Vagina (tissue), 2 donors: Measurements from ENCODE around the gene SPON2. TPM values are rescaled to one million over a fixed set of nuclear protein-coding genes. Genes with fewer than 3 reads are reported as not detected.

ENCODE experiments used
- DNase-seq, 2 donors: peaks; one replicate each; pipeline ENCODE4 v3.0.0-alpha.2; 2017; ENCODE audit errors: extremely low spot score in 2 of 2
- H3K27ac ChIP-seq: fragments of 200-600 bp; sonication (generic); one replicate; pipeline ENCODE4 v1.5.1; 2019
- H3K27me3 ChIP-seq: fragments of 200-600 bp; sonication (generic); one replicate; pipeline ENCODE4 v1.5.1; 2019
- H3K36me3 ChIP-seq, 2 donors: fragments of 200-600 bp; sonication (generic); one replicate each; pipeline ENCODE4 v1.5.1; 2017 to 2019
- H3K4me1 ChIP-seq: fragments of 200-600 bp; sonication (generic); one replicate; pipeline ENCODE4 v1.5.1; 2019
- H3K4me3 ChIP-seq, 2 donors: fragments of 200-600 bp; sonication (generic); 1 replicate in 1 of 2; 2 replicates in 1 of 2; pipeline ENCODE4 v1.5.1; 2016 to 2019
- H3K9me3 ChIP-seq: fragments of 200-600 bp; sonication (generic); one replicate; pipeline ENCODE4 v1.5.1; 2019
- CTCF ChIP-seq, 3 experiments: fragments of 450-650 bp in 2 of 3; fragments of 200-600 bp in 1 of 3; sonication (generic) in 1 of 3; IDR thresholded peaks; one replicate each; pipeline ENCODE4 v1.5.1; 2017 to 2019; ENCODE audit warnings: antibody characterized with exemption in 3 of 3, mild to moderate bottlenecking in 2 of 3, moderate library complexity in 2 of 3
- POLR2A ChIP-seq, 2 donors: fragments of 450-650 bp; IDR thresholded peaks; one replicate each; pipeline ENCODE4 v1.6.1; 2017; ENCODE audit warnings: antibody characterized with exemption in 2 of 2, mild to moderate bottlenecking in 2 of 2, moderate library complexity in 2 of 2
- POLR2AphosphoS5 ChIP-seq, 2 donors: sonication (generic); formaldehyde crosslinking; IDR thresholded peaks; one replicate each; pipeline ENCODE4 v1.9.0; 2017; ENCODE audit warnings: antibody characterized with exemption in 2 of 2, mild to moderate bottlenecking in 2 of 2, low read depth in 1 of 2; ENCODE audit not compliant: insufficient read depth in 1 of 2
- intact Hi-C: fragments of 100-400 bp; cut with DNase I; formaldehyde crosslinking; loops from one replicate; pipeline ENCODE4 v1.15.1; 2023
- total RNA-seq: library from RNA; depleted of rRNA; stranded (reverse); fragments of >200 nt; gene quantifications from one replicate; pipeline ENCODE4 v1.2.3, GENCODE V29; 2016

Gene SPON2
- total RNA-seq, 1 donor from 2014 or later, result 72.2 TPM

- Histone ChIP-seq H3K27ac (no peak overlapping the region), H3K27me3 (no peaks in the 10 kb centered on the region), H3K9me3 (no peaks in the 10 kb centered on the region), H3K36me3 (no peaks in the 10 kb centered on the region), H3K4me1 (peaks cover 23% of the 10 kb centered on the region), H3K4me3 (no peak overlapping the region)
- TF ChIP-seq POLR2A (IDR thresholded peaks at IDR 0.05), result no peak
- no peak for TF ChIP-seq CTCF (IDR thresholded peaks at IDR 0.05)
- no peak for TF ChIP-seq POLR2AphosphoS5 (IDR thresholded peaks at IDR 0.05; ENCODE audit: insufficient read depth in 1 of 2, low read depth in 1 of 2)
- intact Hi-C loops, result no loop called here
- no peak for DNase-seq
Observed at GRCh38 chr4:1164040-1164439, 8.3 kb downstream of the SPON2 start.

GRCh38 chr4:1160351-1160750 lies 12.0 kb downstream of the SPON2 start:
- no peaks in the 10 kb centered on the region for H3K4me1 ChIP-seq
- peaks cover 7% of the 10 kb centered on the region for H3K9me3 ChIP-seq
- DNase-seq, result no peak
- TF ChIP-seq POLR2AphosphoS5 (IDR thresholded peaks at IDR 0.05; ENCODE audit: insufficient read depth in 1 of 2, low read depth in 1 of 2), result no peak
- no peak for TF ChIP-seq CTCF (IDR thresholded peaks at IDR 0.05)
- TF ChIP-seq POLR2A (IDR thresholded peaks at IDR 0.05), result no peak
- no peaks in the 10 kb centered on the region for H3K36me3 ChIP-seq
- H3K4me3 ChIP-seq, result no peak overlapping the region
- H3K27ac ChIP-seq, result no peak overlapping the region
- H3K27me3 ChIP-seq, result no peaks in the 10 kb centered on the region
- intact Hi-C loops, result no loop called here

- peaks cover 7% of the 10 kb centered on the region for H3K9me3 ChIP-seq
- no peaks in the 10 kb centered on the region for H3K36me3 ChIP-seq
- no peaks in the 10 kb centered on the region for H3K27me3 ChIP-seq
- intact Hi-C loops, result no loop called here
- peaks cover 6% of the 10 kb centered on the region for H3K4me1 ChIP-seq
- TF ChIP-seq POLR2AphosphoS5 (IDR thresholded peaks at IDR 0.05; ENCODE audit: insufficient read depth in 1 of 2, low read depth in 1 of 2) (no peak), POLR2A (IDR thresholded peaks at IDR 0.05) (no peak), CTCF (IDR thresholded peaks at IDR 0.05) (no peak)
- H3K27ac ChIP-seq, result no peak overlapping the region
- H3K4me3 ChIP-seq, result no peak overlapping the region
- DNase-seq, result no peak
Observed at GRCh38 chr4:1156069-1156468, 16.3 kb downstream of the SPON2 start.

- intact Hi-C loops, result no loop called here
- Histone ChIP-seq H3K4me1 (peaks cover 6% of the 10 kb centered on the region), H3K36me3 (no peaks in the 10 kb centered on the region), H3K27me3 (no peaks in the 10 kb centered on the region), H3K9me3 (peaks cover 7% of the 10 kb centered on the region), H3K27ac (no peak overlapping the region), H3K4me3 (no peak overlapping the region)
- no peak for DNase-seq
- no peak for TF ChIP-seq POLR2A (IDR thresholded peaks at IDR 0.05)
- TF ChIP-seq CTCF (IDR thresholded peaks at IDR 0.05), result no peak
- no peak for TF ChIP-seq POLR2AphosphoS5 (IDR thresholded peaks at IDR 0.05; ENCODE audit: insufficient read depth in 1 of 2, low read depth in 1 of 2)
Observed at GRCh38 chr4:1155314-1155713, 17.1 kb downstream of the SPON2 start.

GRCh38 chr4:1154523-1155182 lies 17.7 kb downstream of the SPON2 start:
- Histone ChIP-seq H3K4me1 (peaks cover 6% of the 10 kb centered on the region), H3K9me3 (peaks cover 7% of the 10 kb centered on the region), H3K36me3 (no peaks in the 10 kb centered on the region), H3K27me3 (no peaks in the 10 kb centered on the region), H3K27ac (peak overlapping the region; percentile 44), H3K4me3 (no peak overlapping the region)
- no peak for DNase-seq
- intact Hi-C loops, result no loop called here
- TF ChIP-seq CTCF (IDR thresholded peaks at IDR 0.05) (no peak), POLR2A (IDR thresholded peaks at IDR 0.05) (no peak), POLR2AphosphoS5 (IDR thresholded peaks at IDR 0.05; ENCODE audit: insufficient read depth in 1 of 2, low read depth in 1 of 2) (no peak)
